Thyroid gland (tissue), 4 donors: ENCODE measurements around the gene VPS26C. TPM values are rescaled to one million over a fixed set of nuclear protein-coding genes. Genes with fewer than 3 reads are reported as not detected.

Experiments used
- DNase-seq, 2 donors: peaks; one replicate each; pipeline ENCODE4 v3.0.0-alpha.2; 2019
- H3K27ac ChIP-seq, 3 donors: fragments of 200-600 bp; sonication (generic); 1 replicate in 2 of 3; 2 replicates in 1 of 3; pipeline ENCODE4 v1.5.1; 2016 to 2019; ENCODE audit warnings: mild to moderate bottlenecking in 1 of 3, moderate library complexity in 1 of 3
- H3K27me3 ChIP-seq: fragments of 200-600 bp; sonication (generic); one replicate; pipeline ENCODE4 v1.5.1; 2019
- H3K36me3 ChIP-seq, 2 donors: fragments of 200-600 bp; sonication (generic); one replicate each; pipeline ENCODE4 v1.5.1; 2016 to 2019
- H3K4me1 ChIP-seq, 2 donors: fragments of 200-600 bp; sonication (generic); one replicate each; pipeline ENCODE4 v1.5.1; 2017 to 2019
- H3K4me3 ChIP-seq, 3 donors: fragments of 200-600 bp; sonication (generic); replicated peaks in 1 of 3; 1 replicate in 2 of 3; 2 replicates in 1 of 3; pipeline ENCODE4 v1.5.1; 2016; ENCODE audit warnings: mild to moderate bottlenecking in 1 of 3
- H3K9me3 ChIP-seq: fragments of 200-600 bp; sonication (generic); one replicate; pipeline ENCODE4 v1.5.1; 2017
- POLR2A ChIP-seq, 2 donors: fragments of 450-650 bp; IDR thresholded peaks; one replicate each; pipeline ENCODE4 v1.6.1; 2017; ENCODE audit warnings: antibody characterized with exemption in 2 of 2, mild to moderate bottlenecking in 2 of 2, moderate library complexity in 1 of 2
- WGBS, 2 donors: methylation state at CpG; one replicate each; pipeline ENCODE4 v1.1.5; 2017; 5-methylcytosine and 5-hydroxymethylcytosine counted together
- intact Hi-C: fragments of 100-400 bp; cut with DNase I; formaldehyde crosslinking; loops from one replicate; pipeline ENCODE4 v1.15.1; 2023
- total RNA-seq, 4 donors: library from RNA; depleted of rRNA; stranded (reverse); fragments of >200 nt; gene quantifications; one replicate each; pipeline ENCODE4 v1.2.3, GENCODE V29; 2016
- TF ChIP-seq, protein P1 (sequence below), 6 experiments: fragments of 200-600 bp in 3 of 6; fragments of 450-650 bp in 3 of 6; sonication (generic) in 3 of 6; IDR thresholded peaks; one replicate each; pipeline ENCODE4 v1.5.1; 2016 to 2019; ENCODE audit warnings: antibody characterized with exemption in 6 of 6, mild to moderate bottlenecking in 2 of 6, inconsistent platforms in 1 of 6, moderate library complexity in 1 of 6

The VPS26C gene
- total RNA-seq, 4 donors from 2014 or later, result 44.8 to 76.2 (median 62.0) TPM

DNA sequence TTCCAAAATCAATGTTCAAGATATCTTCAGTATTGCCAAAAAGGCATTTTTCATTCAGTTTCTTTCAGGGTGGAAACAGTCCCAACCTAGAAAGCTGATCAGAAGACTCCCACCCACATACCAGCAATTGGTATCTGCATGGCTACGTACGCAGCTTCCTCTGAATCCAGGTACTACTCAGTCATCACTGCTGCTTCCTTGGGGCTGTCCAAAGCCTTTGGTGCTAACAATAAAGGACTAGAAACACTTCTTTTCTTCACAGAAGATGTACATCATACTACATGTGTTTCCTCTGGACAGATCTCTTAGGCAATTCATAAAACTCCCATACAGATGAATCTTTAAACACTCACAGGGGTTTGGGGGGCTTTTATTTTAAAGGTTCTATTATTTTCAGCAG is 29.8 kb downstream of the VPS26C start:
- WGBS, 2 donors, result 94 to 96% methylated on average over 2 of the region's 2 CpGs
- Histone ChIP-seq H3K4me1 (no peaks in the 10 kb centered on the region), H3K27me3 (no peaks in the 10 kb centered on the region), H3K4me3 (no peak overlapping the region), H3K9me3 (no peaks in the 10 kb centered on the region), H3K27ac (no peak overlapping the region), H3K36me3 (peaks cover 9 to 13% of the 10 kb centered on the region in 2 donors)
- no peak for DNase-seq
- intact Hi-C loops, result no loop called here
- TF ChIP-seq, protein P1, sequence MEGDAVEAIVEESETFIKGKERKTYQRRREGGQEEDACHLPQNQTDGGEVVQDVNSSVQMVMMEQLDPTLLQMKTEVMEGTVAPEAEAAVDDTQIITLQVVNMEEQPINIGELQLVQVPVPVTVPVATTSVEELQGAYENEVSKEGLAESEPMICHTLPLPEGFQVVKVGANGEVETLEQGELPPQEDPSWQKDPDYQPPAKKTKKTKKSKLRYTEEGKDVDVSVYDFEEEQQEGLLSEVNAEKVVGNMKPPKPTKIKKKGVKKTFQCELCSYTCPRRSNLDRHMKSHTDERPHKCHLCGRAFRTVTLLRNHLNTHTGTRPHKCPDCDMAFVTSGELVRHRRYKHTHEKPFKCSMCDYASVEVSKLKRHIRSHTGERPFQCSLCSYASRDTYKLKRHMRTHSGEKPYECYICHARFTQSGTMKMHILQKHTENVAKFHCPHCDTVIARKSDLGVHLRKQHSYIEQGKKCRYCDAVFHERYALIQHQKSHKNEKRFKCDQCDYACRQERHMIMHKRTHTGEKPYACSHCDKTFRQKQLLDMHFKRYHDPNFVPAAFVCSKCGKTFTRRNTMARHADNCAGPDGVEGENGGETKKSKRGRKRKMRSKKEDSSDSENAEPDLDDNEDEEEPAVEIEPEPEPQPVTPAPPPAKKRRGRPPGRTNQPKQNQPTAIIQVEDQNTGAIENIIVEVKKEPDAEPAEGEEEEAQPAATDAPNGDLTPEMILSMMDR (IDR thresholded peaks at IDR 0.05), result no peak
- no peak for TF ChIP-seq POLR2A (IDR thresholded peaks at IDR 0.05)

DNA sequence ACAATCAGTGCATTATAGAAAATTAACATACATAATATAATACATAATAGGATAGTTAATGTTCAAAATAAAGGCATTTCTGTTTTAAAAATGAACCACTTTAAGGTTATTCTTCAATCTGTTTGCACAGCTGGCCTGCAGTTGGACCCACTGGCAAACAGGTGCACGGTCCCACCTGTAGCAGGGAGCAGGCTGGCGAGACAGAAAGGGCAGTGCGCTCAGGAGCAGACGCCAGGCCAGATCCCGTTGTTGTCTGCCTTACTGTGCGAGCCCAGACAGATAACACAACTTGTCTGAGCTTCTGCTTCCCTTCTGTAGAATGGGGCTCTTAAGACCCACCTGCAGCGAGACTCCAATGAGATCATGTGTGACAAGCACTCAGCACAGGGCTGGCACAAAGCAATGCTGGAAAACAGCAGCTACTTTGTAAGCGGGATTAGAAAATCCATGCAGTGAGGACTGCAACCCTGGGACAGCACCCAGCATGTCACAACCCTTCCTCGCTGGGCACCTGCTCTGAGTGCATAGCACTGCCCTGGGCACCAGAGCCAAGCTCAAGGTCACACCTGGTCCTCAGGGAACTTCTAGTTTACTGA is 33.5 kb downstream of the VPS26C start:
- Histone ChIP-seq H3K9me3 (no peaks in the 10 kb centered on the region), H3K27ac (no peak overlapping the region), H3K36me3 (peaks cover 26 to 31% of the 10 kb centered on the region in 2 donors), H3K4me1 (no peaks in the 10 kb centered on the region), H3K27me3 (no peaks in the 10 kb centered on the region), H3K4me3 (no peak overlapping the region)
- intact Hi-C loops, result no loop called here
- TF ChIP-seq, protein P1 (IDR thresholded peaks at IDR 0.05), result no peak
- no peak for TF ChIP-seq POLR2A (IDR thresholded peaks at IDR 0.05)
- WGBS, 2 donors, result 94 to 97% methylated on average over 7 to 9 of the region's 9 CpGs
- no peak for DNase-seq

DNA sequence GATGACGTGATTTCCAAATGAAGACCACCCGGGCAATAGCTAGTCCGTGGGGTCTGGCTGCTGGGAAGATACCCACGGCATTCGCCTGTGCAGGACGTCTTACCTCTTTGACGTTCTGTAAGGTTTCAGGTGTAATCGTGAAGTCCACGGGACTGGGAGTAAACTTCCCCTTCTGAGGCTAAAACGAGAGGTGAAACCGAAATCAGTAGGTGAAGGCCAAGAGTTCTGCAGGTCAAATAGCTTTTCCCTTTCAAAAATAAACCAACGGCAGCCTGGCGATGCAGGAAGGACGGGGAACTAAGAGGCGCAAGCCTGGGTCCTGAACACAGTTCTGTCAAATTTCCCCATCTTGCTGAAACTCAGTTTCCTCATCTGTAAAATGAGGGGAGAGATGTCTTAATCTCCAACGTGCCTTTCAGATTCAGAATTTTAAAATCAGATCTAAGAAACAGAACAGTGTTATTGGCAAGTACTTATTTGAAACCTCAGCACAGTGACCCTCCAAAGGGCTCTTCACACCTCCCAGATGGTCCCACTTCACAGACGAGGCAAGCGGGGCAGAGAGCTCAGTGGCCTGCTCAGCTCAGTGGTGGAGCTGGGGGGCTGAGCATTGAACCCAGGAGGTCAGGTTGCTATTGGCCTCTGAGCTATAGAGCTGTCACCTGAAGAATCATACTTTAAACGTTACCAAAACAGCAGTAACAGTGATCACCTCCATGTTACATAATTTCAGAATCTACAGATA is 34.7 kb downstream of the VPS26C start:
- Histone ChIP-seq H3K27me3 (no peaks in the 10 kb centered on the region), H3K27ac (no peak overlapping the region), H3K4me3 (no peak overlapping the region), H3K36me3 (peaks cover 36 to 40% of the 10 kb centered on the region in 2 donors), H3K9me3 (no peaks in the 10 kb centered on the region), H3K4me1 (no peaks in the 10 kb centered on the region)
- 91 to 96% methylated on average over 19 of the region's 19 CpGs for WGBS, 2 donors
- intact Hi-C loops, result no loop called here
- TF ChIP-seq POLR2A (IDR thresholded peaks at IDR 0.05), result no peak
- TF ChIP-seq, protein P1 (IDR thresholded peaks at IDR 0.05), result no peak
- no peak for DNase-seq

DNA sequence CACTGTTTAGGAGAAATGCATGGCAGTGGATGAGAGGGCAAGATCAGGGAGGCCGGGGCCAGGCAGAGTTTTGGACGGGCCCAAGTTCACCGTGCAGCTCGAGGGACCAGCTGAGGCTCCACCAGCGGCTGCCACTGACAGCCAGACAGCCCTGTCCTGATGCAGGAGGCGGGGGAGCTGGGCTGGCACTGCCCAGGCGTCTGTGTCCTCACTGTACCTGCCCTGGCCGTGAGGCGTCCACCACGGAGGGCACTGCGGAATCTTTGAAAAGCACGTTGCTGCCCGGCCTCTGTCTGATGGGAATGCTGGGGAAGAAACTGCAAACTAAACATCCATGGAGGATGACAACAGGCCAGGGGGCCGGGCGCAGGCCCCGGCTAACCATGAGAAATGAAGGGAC is 35.5 kb downstream of the VPS26C start:
- Histone ChIP-seq H3K4me3 (no peak overlapping the region), H3K4me1 (no peaks in the 10 kb centered on the region), H3K27ac (no peak overlapping the region), H3K36me3 (peaks cover 44 to 45% of the 10 kb centered on the region in 2 donors), H3K27me3 (no peaks in the 10 kb centered on the region), H3K9me3 (no peaks in the 10 kb centered on the region)
- 95% methylated on average over 16 of the region's 16 CpGs for WGBS, 2 donors
- TF ChIP-seq, protein P1 (IDR thresholded peaks at IDR 0.05), result no peak
- TF ChIP-seq POLR2A (IDR thresholded peaks at IDR 0.05), result no peak
- intact Hi-C loops, result no loop called here
- no peak for DNase-seq

DNA sequence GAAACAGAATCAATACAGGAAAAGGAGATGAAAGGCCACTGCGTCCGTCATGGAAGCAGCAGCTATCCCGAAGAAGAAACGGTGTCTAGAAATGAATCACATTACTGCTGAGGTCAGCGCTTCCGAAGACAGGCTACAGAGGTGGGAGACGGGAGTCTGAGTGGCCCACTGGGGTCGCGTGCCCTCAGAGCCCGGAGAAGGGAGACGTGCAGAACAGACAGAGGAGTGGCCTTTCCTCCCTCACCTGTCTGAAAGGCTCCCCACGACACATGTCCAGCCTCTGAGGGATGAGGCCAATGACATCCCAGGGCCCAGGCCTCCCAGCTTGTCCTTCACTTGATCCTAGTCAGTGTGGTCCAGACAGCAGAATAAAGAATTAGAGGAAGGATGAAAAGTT is 35.9 kb downstream of the VPS26C start:
- Histone ChIP-seq H3K27ac (no peak overlapping the region), H3K4me3 (no peak overlapping the region), H3K4me1 (no peaks in the 10 kb centered on the region), H3K9me3 (no peaks in the 10 kb centered on the region), H3K36me3 (peaks cover 48 to 49% of the 10 kb centered on the region in 2 donors), H3K27me3 (no peaks in the 10 kb centered on the region)
- no peak for DNase-seq
- intact Hi-C loops, result no loop called here
- no peak for TF ChIP-seq POLR2A (IDR thresholded peaks at IDR 0.05)
- TF ChIP-seq, protein P1 (IDR thresholded peaks at IDR 0.05), result no peak
- 91 to 92% methylated on average over 12 of the region's 12 CpGs for WGBS, 2 donors
